GM23338 (cell line): ENCODE results near the gene KAZN.

Experiments used
- CREB1 ChIP-seq: fragments of 250-450 bp; sonication (Bioruptor Pico); IDR thresholded peaks from 2 replicates; pipeline ENCODE4 v1.5.0; 2020; ENCODE audit warnings: low read depth, mild to moderate bottlenecking, moderate library complexity
- EZH2 ChIP-seq: fragments of 200-600 bp; sonication (generic); IDR thresholded peaks from one replicate; pipeline ENCODE4 v1.8.0; 2017; ENCODE audit warnings: antibody characterized with exemption, mild to moderate bottlenecking, low read depth; ENCODE audit not compliant: unreplicated experiment
- EZH2phosphoT487 ChIP-seq: fragments of 200-600 bp; sonication (generic); IDR thresholded peaks from one replicate; pipeline ENCODE4 v1.8.1; 2018; ENCODE audit warnings: antibody characterized with exemption; ENCODE audit not compliant: unreplicated experiment
- JUNB ChIP-seq: IDR thresholded peaks from one replicate; pipeline ENCODE4 v1.6.1; 2016; ENCODE audit warnings: antibody characterized with exemption; ENCODE audit not compliant: unreplicated experiment
- NANOG ChIP-seq: IDR thresholded peaks from 2 replicates; pipeline ENCODE4 v1.6.1; 2016; ENCODE audit warnings: antibody characterized with exemption, borderline replicate concordance
- POLR2AphosphoS5 ChIP-seq: IDR thresholded peaks from 2 replicates; pipeline ENCODE4 v1.6.1; 2016; ENCODE audit warnings: antibody characterized with exemption, low read depth
- REST ChIP-seq: IDR thresholded peaks from one replicate; pipeline ENCODE4 v1.6.1; 2018; ENCODE audit warnings: antibody characterized with exemption; ENCODE audit not compliant: unreplicated experiment
- STAT1 ChIP-seq: IDR thresholded peaks from one replicate; pipeline ENCODE4 v1.6.1; 2016; ENCODE audit warnings: antibody characterized with exemption; ENCODE audit not compliant: unreplicated experiment
- ZNF114 ChIP-seq: fragments of 250-450 bp; sonication (Bioruptor Pico); IDR thresholded peaks from 2 replicates; pipeline ENCODE4 v1.5.0; 2020; ENCODE audit warnings: mild to moderate bottlenecking, moderate library complexity
- ZNF462 ChIP-seq: fragments of 250-450 bp; sonication (Bioruptor Pico); IDR thresholded peaks from 2 replicates; pipeline ENCODE4 v1.5.0; 2020; ENCODE audit warnings: mild to moderate bottlenecking, moderate library complexity
- TF ChIP-seq, protein P1 (sequence below), 2 experiments: fragments of 200-600 bp in 1 of 2; sonication (generic) in 1 of 2; conservative IDR thresholded peaks; 2 replicates each; pipeline versions ENCODE4 v1.5.1 to v1.6.1; 2016 to 2017; ENCODE audit warnings: antibody characterized with exemption in 2 of 2, low read depth in 2 of 2, mild to moderate bottlenecking in 2 of 2, moderate library complexity in 1 of 2

- no peak for TF ChIP-seq POLR2AphosphoS5
- no peak for TF ChIP-seq NANOG
- TF ChIP-seq, protein P1, sequence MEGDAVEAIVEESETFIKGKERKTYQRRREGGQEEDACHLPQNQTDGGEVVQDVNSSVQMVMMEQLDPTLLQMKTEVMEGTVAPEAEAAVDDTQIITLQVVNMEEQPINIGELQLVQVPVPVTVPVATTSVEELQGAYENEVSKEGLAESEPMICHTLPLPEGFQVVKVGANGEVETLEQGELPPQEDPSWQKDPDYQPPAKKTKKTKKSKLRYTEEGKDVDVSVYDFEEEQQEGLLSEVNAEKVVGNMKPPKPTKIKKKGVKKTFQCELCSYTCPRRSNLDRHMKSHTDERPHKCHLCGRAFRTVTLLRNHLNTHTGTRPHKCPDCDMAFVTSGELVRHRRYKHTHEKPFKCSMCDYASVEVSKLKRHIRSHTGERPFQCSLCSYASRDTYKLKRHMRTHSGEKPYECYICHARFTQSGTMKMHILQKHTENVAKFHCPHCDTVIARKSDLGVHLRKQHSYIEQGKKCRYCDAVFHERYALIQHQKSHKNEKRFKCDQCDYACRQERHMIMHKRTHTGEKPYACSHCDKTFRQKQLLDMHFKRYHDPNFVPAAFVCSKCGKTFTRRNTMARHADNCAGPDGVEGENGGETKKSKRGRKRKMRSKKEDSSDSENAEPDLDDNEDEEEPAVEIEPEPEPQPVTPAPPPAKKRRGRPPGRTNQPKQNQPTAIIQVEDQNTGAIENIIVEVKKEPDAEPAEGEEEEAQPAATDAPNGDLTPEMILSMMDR (conservative IDR thresholded peaks at IDR 0.05; ENCODE audit: low read depth in 2 of 2) = no peak
- no peak for TF ChIP-seq REST
- no peak for TF ChIP-seq JUNB
- no peak for TF ChIP-seq EZH2
- TF ChIP-seq EZH2phosphoT487 = no peak
- no peak for TF ChIP-seq STAT1
- TF ChIP-seq ZNF462 (CRISPR knock-in tag) = no peak
- no peak for TF ChIP-seq CREB1
- no peak for TF ChIP-seq ZNF114 (CRISPR knock-in tag)
These were observed 310.8 kb downstream of the KAZN start for GRCh38 chr1:14909273-14909672.
